8988T (cell line): ENCODE data around the gene PGC.
A peak's percentile ranks its signal among the peaks of the same experiment; 100 is the strongest.

Experiments
- DNase-seq: peaks from one replicate; pipeline ENCODE4 v3.0.0; 2011

The PGC gene

GRCh38 chr6:41743406-41744235 lies 3.6 kb downstream of the PGC start:
- no peak for DNase-seq

- DNase-seq, result no peak
These were observed 5.3 kb downstream of the PGC start for GRCh38 chr6:41741625-41742490.

- DNase-seq, result no peak
These were observed 6.6 kb downstream of the PGC start for GRCh38 chr6:41740366-41741162.

- no peak for DNase-seq
These were observed 8.2 kb downstream of the PGC start for GRCh38 chr6:41739041-41739440.

- no peak for DNase-seq
These were observed 9.5 kb downstream of the PGC start for GRCh38 chr6:41737591-41738130.

GRCh38 chr6:41736800-41737555 lies 10.2 kb downstream of the PGC start:
- no peak for DNase-seq

- no peak for DNase-seq
These were observed 10.9 kb downstream of the PGC start for GRCh38 chr6:41736186-41736733.

- DNase-seq, result peak; percentile 98
These were observed 11.6 kb downstream of the PGC start, which contains the start of gene TFEB for GRCh38 chr6:41735427-41736185. Gene TFEB (minus strand): TSS chr6:41735608. CDS start chr6:41691213, 44,395 bp downstream.

- peak; percentile 83 for DNase-seq
These were observed 12.4 kb downstream of the PGC start for GRCh38 chr6:41734666-41735426.

GRCh38 chr6:41733707-41734665 lies 13.2 kb downstream of the PGC start:
- DNase-seq, result peak; percentile 95

- DNase-seq, result no peak
These were observed 13.9 kb downstream of the PGC start for GRCh38 chr6:41733360-41733706.

- DNase-seq, result no peak
These were observed 14.4 kb downstream of the PGC start for GRCh38 chr6:41732591-41733359.

GRCh38 chr6:41732149-41732548 lies 15.0 kb downstream of the PGC start:
- DNase-seq, result no peak

GRCh38 chr6:41731561-41732086 lies 15.6 kb downstream of the PGC start:
- no peak for DNase-seq

- no peak for DNase-seq
These were observed 16.4 kb downstream of the PGC start for GRCh38 chr6:41730531-41731436.

GRCh38 chr6:41729624-41730023 lies 17.6 kb downstream of the PGC start:
- DNase-seq, result no peak

GRCh38 chr6:41728954-41729353 lies 18.2 kb downstream of the PGC start:
- DNase-seq, result no peak
